GM18867 (cell line): ENCODE measurements around the gene ZNF362.
A peak's percentile ranks its signal among the peaks of the same experiment; 100 is the strongest.
"Not testable (repeated sequence)": the region's sequence is repeated elsewhere in the genome, so short reads cannot be mapped to it uniquely, and the experiment has no call there.

Source experiments
- ATAC-seq: cut with Tn5 transposase; IDR thresholded peaks from one replicate; pipeline ENCODE4 v1.9.1; 2021; ENCODE audit warnings: mild to moderate bottlenecking, moderate library complexity; ENCODE audit not compliant: unreplicated experiment

ZNF362 gene, protein sequence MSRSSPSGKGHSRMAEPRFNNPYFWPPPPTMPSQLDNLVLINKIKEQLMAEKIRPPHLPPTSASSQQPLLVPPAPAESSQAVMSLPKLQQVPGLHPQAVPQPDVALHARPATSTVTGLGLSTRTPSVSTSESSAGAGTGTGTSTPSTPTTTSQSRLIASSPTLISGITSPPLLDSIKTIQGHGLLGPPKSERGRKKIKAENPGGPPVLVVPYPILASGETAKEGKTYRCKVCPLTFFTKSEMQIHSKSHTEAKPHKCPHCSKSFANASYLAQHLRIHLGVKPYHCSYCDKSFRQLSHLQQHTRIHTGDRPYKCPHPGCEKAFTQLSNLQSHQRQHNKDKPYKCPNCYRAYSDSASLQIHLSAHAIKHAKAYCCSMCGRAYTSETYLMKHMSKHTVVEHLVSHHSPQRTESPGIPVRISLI

DNA sequence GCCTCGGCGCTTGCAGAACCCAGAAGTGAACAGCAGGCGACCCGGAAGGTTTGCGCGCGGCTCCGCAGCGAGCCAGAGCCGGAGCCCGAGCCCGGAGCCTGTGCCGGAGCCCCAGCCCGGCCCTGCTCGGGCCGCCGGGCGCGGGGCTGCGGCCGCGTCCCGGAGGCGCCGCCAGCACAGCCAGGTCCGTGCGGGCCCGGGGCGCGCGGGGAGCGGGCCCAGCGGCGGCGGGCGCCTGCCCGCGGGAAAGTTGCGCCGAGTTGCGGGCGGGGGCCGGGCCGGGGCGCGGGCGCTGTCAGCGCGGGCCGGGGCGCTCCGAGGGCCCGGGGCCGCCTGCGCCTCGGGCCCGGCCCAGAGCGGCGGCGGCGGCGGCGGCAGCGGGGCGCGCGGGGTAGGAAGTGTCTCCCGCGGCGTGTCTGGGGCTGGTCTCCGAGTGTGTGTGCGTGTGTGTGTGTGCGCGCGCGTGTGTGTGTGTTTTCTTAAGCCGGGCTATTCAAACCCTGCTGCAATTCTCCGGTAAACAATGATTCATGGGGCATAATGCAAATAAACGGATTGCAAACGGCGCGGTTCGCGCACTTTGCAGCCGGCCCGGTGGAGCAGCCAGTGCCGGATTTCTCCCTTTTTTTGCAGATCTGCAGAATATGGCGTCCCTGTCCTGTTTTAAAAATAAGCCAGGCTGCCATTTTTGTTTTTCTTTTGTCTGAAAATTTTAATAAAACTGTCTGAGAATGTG is at the start of gene ZNF362:
Gene ZNF362, plus strand, starts transcription at position 22 of the 736 bp plus-strand sequence. CDS start 14,083 bp downstream, outside the sequence.
- peak; percentile 68 for ATAC-seq

DNA sequence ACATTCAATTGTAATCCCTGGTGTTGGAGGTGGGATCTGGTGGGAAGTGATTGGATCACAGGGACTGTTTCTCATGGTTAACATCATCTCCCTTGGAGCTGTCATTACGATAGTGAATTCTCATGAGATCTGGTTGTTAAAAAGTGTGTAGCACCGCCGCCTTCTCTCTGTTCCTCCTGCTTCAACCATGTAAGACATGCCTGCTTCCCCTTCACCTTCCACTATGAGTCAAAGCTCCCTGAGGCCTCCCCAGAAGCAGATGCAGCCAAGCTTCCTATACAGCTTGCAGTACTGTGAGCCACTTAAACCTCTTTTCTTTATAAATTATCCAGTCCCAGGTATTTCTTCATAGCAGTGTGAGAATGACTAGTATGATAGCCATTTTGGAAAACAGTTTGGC is 44.3 kb upstream of the ZNF362 start:
- no peak for ATAC-seq

DNA sequence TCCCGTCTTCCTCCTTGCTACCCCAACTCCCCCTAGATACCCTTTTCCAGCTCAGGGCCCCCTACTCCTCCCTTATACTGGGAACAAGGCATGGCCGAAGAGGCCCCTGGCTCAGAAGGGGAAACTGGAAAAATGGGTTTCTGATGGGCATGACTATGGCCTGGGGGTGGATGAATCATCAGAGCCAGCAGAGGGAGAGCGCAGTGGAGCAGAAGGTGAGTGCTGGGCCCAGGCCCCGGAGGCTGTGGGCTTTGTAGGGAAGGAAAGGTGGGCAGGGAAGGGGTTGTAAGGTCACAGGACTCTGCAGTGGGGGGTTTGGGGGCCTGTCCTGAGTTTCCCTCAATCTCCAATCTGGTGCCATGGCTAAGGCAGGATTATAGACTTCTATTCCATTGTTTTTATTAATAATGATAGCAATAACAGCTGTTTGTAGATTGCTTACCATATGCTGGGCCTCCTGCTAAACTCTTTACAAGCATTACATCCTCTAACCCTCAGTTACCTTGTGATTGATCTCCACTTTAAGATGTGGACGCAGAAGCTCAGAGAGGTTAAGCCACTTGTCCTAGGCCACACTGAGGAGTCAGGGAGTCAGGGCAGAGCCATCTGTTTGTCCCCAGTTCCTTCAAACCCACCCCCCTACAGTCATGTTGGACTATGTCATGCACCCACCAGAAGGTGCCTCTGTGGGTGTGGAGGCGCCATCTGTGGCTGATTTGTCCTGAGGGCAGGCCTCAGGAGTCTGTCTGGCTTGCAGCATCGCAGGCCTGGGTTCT is 36.2 kb upstream of the ZNF362 start:
- ATAC-seq: no peak

DNA sequence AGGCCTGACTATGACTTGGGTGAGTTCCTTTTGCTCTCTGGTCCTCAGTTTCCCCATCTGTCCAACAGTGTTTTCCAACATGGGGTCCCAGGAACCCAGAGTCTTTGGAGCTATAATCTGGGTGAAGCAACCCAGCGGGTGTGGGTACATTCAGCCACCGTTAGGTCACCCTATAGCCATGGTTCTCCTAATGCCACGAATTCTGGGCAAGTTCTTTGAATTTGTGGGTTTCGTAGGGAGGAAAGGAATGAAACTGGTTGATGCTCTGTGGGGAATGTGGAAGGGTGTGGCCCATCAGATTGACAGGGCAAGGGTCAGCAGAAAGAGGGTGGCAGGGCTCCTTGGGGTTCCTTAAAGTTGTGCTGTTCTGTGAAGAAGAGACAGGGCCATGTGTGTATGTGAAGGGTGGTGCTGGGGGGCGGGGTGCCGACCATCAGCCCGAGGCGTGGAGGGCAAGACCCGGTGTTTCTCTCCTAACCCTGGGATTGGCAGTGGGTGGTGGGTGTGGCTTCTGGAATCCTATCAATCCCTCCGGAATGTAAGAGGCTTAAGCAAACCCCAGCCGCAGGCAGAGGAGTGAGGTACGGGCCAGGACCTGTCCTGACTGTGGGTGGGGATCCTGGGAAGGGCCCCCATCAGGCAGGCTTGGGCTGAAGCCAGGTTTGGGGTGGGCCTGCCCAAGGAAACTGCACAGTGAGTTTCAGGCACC is 35.5 kb upstream of the ZNF362 start:
- no peak for ATAC-seq

DNA sequence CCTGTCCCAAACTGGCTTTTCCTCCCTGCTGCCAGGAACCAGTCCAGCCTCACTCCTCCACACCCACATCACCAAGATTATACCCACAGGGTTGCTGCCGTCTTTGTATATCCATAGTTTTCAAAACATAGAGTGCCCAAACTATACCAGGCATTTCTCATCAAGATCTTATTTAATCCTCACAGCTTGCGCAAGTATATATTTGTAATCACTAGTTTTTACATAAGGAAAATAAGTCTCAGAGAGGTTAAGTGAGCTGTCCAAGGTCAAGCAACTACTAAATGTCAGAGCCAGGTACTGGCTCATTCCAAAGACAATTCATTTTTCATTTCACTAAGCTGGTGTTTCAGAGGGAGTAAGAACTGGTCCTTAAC is 34.9 kb upstream of the ZNF362 start:
- no peak for ATAC-seq

DNA sequence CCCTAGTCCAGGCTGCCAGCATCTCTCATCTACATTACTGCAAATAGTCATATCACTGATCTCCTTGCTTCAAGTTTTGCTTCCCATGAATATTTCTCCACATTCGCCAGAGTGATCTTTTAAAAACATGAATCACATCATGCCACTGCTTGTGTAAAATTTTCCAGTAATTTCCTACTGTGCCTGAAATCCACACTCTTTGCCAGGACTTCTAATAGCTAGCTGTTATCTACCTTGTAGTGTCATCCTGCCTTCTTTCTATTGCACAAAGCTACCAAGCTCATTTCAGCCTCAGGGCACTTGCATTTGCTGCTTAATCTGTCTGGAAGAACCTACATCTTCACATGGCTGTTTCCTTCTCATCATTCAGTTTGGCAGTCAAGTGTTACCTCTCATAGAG is 33.9 kb upstream of the ZNF362 start:
- no peak for ATAC-seq

DNA sequence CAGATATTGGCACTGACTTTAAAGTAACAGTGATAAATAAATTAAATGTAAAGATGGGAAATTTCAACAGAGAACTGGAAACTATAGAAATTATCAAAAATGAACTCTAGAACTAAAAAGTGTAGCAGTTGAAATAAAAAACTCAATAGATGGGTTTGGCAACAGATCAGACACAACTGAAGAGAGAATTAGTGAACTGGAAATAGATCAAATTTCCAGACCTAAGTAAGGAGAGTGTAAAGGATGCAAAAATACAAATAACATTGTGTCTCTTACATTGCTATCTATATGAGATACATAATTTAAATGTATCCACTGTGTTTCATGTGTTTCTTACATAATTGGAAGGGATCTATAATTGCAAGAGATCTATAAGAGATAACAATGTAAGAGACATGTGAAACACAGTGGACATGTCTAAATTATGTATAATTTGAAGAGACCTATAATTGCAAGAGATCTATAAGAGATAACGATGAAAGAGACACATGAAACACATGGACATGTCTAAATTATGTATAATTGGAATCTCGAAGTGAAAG is 32.1 kb upstream of the ZNF362 start:
- ATAC-seq: no peak

DNA sequence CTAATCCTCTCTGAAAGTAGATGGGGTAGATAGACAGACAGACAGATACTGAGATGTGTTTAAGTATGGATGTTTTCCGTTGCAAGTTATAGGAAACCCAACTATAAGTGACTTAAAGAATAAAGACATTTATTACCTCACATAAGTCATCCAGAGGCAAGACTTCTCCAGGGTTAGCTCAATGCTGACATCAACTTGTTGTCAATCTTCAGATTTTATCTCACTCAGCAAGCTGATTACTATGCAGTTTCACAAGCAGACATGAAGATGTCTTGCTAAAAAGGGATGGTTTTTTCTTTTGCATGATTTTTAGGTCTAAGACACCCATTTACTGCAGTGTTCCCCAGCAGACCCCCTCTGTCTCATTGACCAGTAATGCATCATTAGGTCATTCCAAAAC is 30.7 kb upstream of the ZNF362 start:
- no peak for ATAC-seq

DNA sequence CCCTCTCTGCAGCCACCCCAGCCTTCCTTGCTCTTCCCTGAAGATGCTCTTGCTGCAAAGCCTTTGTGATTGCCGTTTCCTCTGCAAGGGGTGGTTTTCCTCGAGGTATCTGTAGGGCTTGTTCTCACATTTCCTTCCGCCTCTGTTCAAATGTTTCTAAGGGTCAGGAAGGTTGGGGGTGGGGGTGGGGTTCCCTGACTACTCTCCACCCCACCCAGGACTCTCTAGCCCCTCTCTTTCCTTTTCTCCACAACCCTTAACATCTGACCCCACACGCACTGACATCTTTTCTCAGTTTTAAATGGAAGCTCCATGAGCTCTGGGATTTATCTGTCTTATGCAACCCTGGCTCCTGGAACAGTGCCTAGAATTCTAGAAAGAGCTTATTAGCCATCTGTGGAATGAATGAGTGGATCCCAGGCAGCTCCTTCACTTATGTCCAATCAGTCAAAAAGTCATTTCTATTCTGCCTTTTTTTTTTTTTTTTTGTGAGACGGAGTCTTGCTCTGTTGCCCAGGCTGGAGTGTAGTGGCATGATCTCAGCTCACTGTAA is 27.3 kb upstream of the ZNF362 start:
- no peak for ATAC-seq

DNA sequence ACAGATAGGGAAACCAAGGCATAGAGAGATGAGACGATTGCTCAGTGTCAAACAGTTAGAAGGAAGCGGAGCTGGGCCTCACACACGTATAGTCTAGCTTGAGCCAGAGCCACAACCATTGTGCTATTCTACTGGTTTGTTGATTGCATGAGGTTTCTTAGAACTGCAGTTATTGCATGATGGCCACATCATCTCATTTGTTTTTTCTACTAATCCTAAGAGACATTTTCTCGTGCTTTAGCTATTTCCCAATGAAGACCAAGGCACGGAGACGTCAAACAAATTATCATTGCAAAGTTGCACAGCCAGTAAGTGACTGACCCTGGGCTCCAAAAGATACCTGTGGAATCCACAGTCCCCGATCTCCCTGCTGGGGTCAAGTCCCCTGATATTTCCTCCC is 25.1 kb upstream of the ZNF362 start:
- no peak for ATAC-seq

DNA sequence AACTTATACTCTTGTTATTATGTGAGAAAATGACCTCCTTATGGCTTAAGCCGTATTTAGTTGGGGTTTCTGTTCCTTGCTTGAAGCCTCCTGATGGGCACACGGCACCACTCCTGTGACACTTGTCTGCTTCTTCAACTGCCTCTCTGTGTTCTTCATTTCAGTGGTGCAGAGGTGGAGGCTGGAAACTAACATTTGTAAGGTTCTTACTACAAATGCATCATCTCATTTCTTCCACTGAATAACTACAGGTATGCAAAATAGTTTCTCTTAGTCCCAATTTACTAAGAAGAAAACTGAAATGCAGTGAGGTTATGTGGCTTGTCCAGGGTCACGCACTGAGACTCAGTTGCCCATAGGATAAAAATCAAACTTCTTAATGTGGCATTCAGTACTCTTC is 23.6 kb upstream of the ZNF362 start:
- no peak for ATAC-seq

DNA sequence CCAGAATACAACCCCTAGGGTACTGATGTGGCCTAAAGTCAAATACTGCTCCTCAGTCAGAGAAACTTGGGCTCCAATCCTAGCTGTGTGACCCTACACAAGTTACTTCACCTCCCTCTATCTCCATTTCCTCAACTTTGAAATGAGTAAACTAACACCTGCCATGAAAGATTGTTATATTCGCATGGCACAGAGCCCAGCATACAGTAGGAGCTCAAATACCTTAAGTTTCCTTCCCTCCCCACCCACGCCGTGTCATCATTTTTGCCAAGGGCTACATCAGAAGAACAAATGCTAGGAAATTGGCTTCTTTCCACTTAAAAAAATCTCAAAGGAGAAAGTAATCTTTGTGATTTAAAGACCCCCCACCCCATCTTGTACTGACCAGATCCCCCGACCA is 22.2 kb upstream of the ZNF362 start:
- ATAC-seq: no peak

DNA sequence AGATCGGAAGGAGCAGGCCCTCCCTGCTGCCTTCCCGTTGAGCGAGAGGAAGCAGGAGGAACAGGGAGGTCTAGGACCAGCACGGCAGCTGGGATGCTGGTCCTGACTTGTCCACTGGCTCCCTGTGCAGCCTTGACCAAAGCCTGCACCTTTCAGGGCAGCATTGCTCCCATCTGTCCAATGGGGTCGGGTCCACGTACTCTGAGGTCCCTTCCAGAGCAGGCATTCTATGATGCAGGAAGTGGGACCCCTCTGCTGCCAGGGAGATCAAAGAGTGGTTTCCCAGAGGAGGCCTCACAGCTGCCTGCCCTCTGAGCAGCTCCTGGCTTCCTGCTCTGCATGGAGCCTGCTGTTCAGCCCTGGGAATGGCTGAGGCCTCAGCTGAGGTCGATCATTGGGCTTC is 21.7 kb upstream of the ZNF362 start:
- ATAC-seq: no peak

DNA sequence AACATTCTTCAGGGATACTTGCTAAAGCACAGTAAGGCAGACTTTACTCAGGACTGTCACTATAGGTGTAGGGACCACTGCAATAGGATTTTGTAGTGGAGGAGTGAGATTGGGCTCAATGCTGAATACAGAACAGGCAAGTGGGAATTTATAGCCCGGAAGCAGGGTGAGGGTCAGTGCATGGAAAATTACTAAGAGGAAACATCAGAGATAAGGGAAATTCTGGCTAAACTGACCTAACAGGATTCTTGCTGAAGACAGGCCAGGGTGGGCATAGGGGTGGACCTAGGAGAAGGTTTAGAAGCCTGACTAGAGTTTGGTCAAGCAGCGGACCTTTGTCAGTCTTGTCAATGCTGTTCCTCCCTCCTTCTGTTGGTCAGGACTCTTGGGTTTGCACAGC is 20.8 kb upstream of the ZNF362 start:
- no peak for ATAC-seq

DNA sequence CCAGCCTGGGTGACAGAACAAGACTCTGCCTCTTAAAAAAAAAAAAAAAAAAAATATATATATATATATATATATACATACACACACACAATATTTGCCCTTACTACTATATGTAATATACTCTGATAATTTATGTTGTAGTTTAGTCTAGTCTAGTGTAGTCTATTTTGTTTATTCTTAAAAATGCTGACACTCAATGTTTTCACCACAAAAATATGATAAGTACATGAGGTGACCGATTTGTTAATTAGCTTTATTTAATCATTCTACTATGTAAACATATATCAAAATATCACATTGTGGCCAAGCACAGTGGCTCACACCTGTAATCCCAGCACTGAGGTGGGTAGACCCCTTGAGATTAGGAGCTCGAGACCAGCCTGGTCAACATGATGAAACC is 19.8 kb upstream of the ZNF362 start:
- ATAC-seq: no peak

DNA sequence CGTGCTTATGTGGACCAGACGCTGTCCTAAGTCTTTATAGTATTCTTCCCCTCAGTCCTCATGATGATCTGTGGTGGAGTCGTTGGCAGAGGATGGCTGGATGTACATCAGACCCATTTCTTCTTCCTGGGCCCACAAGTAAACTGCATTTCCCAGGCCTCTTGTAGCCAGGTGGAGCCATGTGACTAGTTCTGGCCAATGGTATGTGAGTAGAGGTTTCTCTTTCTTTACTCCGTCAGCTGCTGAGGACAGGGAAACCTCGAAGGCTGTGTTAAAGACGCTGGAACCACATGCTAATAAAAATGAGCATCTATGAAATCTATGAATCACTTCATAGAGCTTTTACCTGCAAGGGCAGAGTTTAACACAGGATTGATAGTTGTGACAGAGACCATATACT is 18.7 kb upstream of the ZNF362 start:
- ATAC-seq: no peak

DNA sequence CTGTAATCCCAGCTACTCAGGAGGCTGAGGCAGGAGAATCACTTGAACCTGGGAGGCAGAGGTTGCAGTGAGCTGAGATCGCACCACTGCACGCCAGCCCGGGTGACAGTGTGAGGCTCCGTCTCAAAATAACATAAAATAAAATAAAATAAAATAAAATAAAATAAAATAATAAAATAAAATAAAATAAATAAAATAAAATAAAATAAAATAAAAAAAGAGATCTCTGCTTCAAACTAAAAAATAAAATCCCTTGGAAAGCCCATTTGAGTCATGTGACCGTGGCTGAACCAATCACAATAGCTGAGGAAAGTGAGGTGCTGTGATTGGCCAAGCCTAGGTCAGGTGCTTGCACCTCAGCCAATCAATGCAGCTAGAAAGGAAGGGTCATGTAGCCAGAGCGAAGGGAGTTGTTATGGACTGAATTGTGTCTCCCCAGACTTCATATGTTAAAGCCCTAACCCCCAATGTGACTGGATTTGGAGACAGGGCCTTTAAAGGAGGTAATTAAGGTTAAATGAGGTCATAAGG is 18.0 kb upstream of the ZNF362 start:
- not testable (repeated sequence) for ATAC-seq

DNA sequence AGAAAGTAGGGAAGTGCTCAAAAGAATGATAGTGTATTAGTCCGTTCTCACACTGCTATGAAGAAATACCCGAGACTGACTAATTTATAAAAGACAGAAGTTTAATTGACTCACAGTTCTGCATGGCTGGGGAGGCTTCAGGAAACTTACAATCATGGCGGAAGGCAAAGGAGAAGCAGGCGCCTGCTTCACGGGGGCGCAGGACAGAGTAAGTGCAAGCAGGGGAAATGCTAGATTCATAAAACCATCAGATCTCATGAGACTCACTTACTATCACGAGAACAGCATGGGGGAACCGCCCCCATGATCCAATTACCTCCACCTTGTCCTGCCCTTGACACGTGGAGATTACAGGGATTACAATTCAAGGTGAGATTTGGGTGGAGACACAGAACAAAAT is 16.9 kb upstream of the ZNF362 start:
- ATAC-seq: not testable (repeated sequence)

DNA sequence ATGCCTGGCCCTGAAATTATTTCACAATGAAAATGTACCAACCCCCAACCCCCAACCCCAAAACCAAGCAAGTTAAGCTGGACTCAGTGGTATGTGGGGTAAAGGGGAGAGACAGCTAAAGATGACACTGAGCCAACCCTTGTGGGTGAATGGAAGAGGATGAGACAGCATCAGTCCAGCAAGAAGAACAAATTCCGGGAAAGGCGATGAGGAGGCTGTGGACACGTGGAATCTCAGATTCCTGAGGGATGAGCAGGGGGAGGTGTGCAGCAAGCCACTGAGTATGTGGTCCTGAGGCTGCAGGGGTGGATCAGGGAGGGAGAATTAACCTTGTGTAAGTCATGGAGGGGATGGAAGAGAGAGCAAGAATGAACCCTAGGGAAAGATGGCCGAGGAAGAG is 14.4 kb upstream of the ZNF362 start:
- no peak for ATAC-seq

DNA sequence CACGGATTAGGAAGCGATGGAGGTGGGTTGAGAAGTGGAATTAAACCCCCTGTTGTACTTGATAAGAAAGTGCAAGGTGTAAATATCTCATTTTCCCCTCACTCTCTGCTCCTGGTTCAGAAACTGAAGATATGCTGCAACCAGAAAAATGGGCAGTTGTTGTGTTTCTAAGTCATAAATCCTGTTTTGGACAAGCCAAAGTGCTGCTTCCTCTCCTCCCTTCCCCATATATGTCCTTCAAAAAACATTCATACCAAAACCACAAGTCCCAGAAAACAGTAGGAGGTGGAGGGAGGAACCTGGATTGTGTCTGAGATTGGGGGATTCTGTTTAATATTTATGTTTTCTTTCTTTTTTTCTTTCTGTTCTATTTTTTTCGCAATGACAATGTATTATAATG is 13.6 kb upstream of the ZNF362 start:
- no peak for ATAC-seq
